ENCODE results near the gene RNLS.

GRCh38 chr10:88254091-88254490 lies 329.0 kb downstream of the RNLS start:
- no peak for TF ChIP-seq POLR2A (IDR thresholded peaks at IDR 0.05)
- no peak for TF ChIP-seq CTCF (IDR thresholded peaks at IDR 0.05)
- TF ChIP-seq POLR2AphosphoS5 (IDR thresholded peaks at IDR 0.05) = peak; percentile 19
